H9 (cell line): ENCODE data around the gene SPEN. TPM values are rescaled to one million over a fixed set of nuclear protein-coding genes. Genes with fewer than 3 reads are reported as not detected.

Experiments
- DNase-seq: peaks from one replicate; pipeline ENCODE4 v3.0.0-alpha.2; 2017
- H2AFZ ChIP-seq: one replicate; pipeline ENCODE4 v1.6.1; 2013; ENCODE audit warnings: mild to moderate bottlenecking, low read length, control low read depth, moderate library complexity
- H2AK5ac ChIP-seq: 2 replicates; pipeline ENCODE4 v1.6.1; 2013; ENCODE audit warnings: low read length, control low read depth, mixed read lengths; ENCODE audit not compliant: insufficient read length
- H2BK120ac ChIP-seq: one replicate; pipeline ENCODE4 v1.6.1; 2013; ENCODE audit warnings: low read depth, mild to moderate bottlenecking, low read length, control low read depth, inconsistent platforms; ENCODE audit not compliant: poor library complexity, severe bottlenecking
- H2BK12ac ChIP-seq: 2 replicates; pipeline ENCODE4 v1.6.1; 2013; ENCODE audit warnings: low read length, control low read depth, mixed read lengths, low read depth; ENCODE audit not compliant: insufficient read length
- H2BK15ac ChIP-seq: 2 replicates; pipeline ENCODE4 v1.6.1; 2013; ENCODE audit warnings: low read depth, low read length, control low read depth
- H2BK20ac ChIP-seq: one replicate; pipeline ENCODE4 v1.6.1; 2013; ENCODE audit warnings: low read depth, mild to moderate bottlenecking, low read length, control low read depth, inconsistent platforms; ENCODE audit not compliant: poor library complexity, severe bottlenecking
- H2BK5ac ChIP-seq: 2 replicates; pipeline ENCODE4 v1.6.1; 2013; ENCODE audit warnings: low read length, control low read depth, mixed read lengths; ENCODE audit not compliant: insufficient read length
- H3K14ac ChIP-seq: 2 replicates; pipeline ENCODE4 v1.6.1; 2013; ENCODE audit warnings: low read length, control low read depth; ENCODE audit not compliant: insufficient read depth
- H3K18ac ChIP-seq: 2 replicates; pipeline ENCODE4 v1.6.1; 2013; ENCODE audit warnings: low read depth, mild to moderate bottlenecking, mixed read lengths, low read length, control low read depth; ENCODE audit not compliant: insufficient read length
- H3K23ac ChIP-seq: 2 replicates; pipeline ENCODE4 v1.6.1; 2013; ENCODE audit warnings: low read length, control low read depth, mixed read lengths, low read depth; ENCODE audit not compliant: insufficient read length
- H3K23me2 ChIP-seq: 2 replicates; pipeline ENCODE4 v1.6.1; 2013; ENCODE audit warnings: low read depth, mild to moderate bottlenecking, mixed read lengths, low read length, control low read depth; ENCODE audit not compliant: insufficient read length, poor library complexity, severe bottlenecking
- H3K27ac ChIP-seq: 2 replicates; pipeline ENCODE4 v1.5.1; 2013; ENCODE audit warnings: low read length, control low read depth, mixed read lengths, low read depth; ENCODE audit not compliant: insufficient read length
- H3K27me3 ChIP-seq: 2 replicates; pipeline ENCODE4 v1.6.1; 2013; ENCODE audit warnings: low read length, control low read depth, inconsistent platforms; ENCODE audit not compliant: insufficient read depth
- H3K4ac ChIP-seq: 2 replicates; pipeline ENCODE4 v1.6.1; 2013; ENCODE audit warnings: low read depth, mild to moderate bottlenecking, control low read depth, inconsistent platforms, low read length, moderate library complexity
- H3K4me1 ChIP-seq: 2 replicates; pipeline ENCODE4 v1.6.1; 2013; ENCODE audit warnings: low read length, control low read depth, inconsistent platforms; ENCODE audit not compliant: insufficient read depth
- H3K4me2 ChIP-seq: 2 replicates; pipeline ENCODE4 v1.6.1; 2013; ENCODE audit warnings: low read length, control low read depth, mixed read lengths; ENCODE audit not compliant: insufficient read length, insufficient read depth
- H3K56ac ChIP-seq: 2 replicates; pipeline ENCODE4 v1.6.1; 2013; ENCODE audit warnings: low read depth, mild to moderate bottlenecking, mixed read lengths, low read length, control low read depth; ENCODE audit not compliant: insufficient read length
- H3K79me1 ChIP-seq: 2 replicates; pipeline ENCODE4 v1.6.1; 2013; ENCODE audit warnings: low read depth, mild to moderate bottlenecking, moderate library complexity, low read length, control low read depth, inconsistent platforms; ENCODE audit not compliant: insufficient read depth, poor library complexity, severe bottlenecking
- H3K79me2 ChIP-seq: 2 replicates; pipeline ENCODE4 v1.6.1; 2013; ENCODE audit warnings: low read length, control low read depth, inconsistent platforms; ENCODE audit not compliant: insufficient read depth
- H3K9ac ChIP-seq: 2 replicates; pipeline ENCODE4 v1.6.1; 2013; ENCODE audit warnings: low read length, control low read depth, mixed read lengths; ENCODE audit not compliant: insufficient read length; ENCODE audit errors: extremely low read depth
- H3K9me3 ChIP-seq: one replicate; pipeline ENCODE4 v1.6.1; 2013; ENCODE audit warnings: low read depth, low read length, inconsistent platforms; ENCODE audit not compliant: control insufficient read depth
- H3T11ph ChIP-seq: one replicate; pipeline ENCODE4 v1.6.1; 2013; ENCODE audit warnings: mild to moderate bottlenecking, low read length, control low read depth, inconsistent platforms
- H4K20me1 ChIP-seq: one replicate; pipeline ENCODE4 v1.6.1; 2013; ENCODE audit not compliant: control insufficient read depth, insufficient read length, insufficient read depth
- H4K5ac ChIP-seq: 2 replicates; pipeline ENCODE4 v1.6.1; 2013; ENCODE audit warnings: low read depth, mild to moderate bottlenecking, mixed read lengths, low read length, control low read depth; ENCODE audit not compliant: insufficient read length
- H4K8ac ChIP-seq: replicated peaks from 2 replicates; pipeline ENCODE4 v1.6.1; 2013; ENCODE audit warnings: low read length, control low read depth, mixed read lengths, low read depth; ENCODE audit not compliant: insufficient read length
- H4K91ac ChIP-seq: 2 replicates; pipeline ENCODE4 v1.6.1; 2013; ENCODE audit warnings: low read depth, mild to moderate bottlenecking, moderate library complexity, mixed read lengths, low read length, control low read depth; ENCODE audit not compliant: insufficient read length
- H3K27ac Mint-ChIP-seq, 3 experiments: 2 replicates in 2 of 3; 3 replicates in 1 of 3; pipeline ENCODE4 v1.8.0; 2020 to 2021; ENCODE audit warnings: mixed read lengths in 3 of 3, mild to moderate bottlenecking in 1 of 3, moderate library complexity in 1 of 3
- H3K27me3 Mint-ChIP-seq: 2 replicates; pipeline ENCODE4 v1.8.0; 2021; ENCODE audit warnings: low read depth, mild to moderate bottlenecking, moderate library complexity, mixed read lengths
- H3K36me3 Mint-ChIP-seq, 3 experiments: 2 replicates in 2 of 3; 3 replicates in 1 of 3; pipeline ENCODE4 v1.8.0; 2020 to 2021; ENCODE audit warnings: low read depth in 3 of 3, mixed read lengths in 3 of 3; ENCODE audit not compliant: insufficient read depth in 1 of 3
- H3K4me1 Mint-ChIP-seq, 2 experiments: 2 replicates each; pipeline ENCODE4 v1.8.0; 2020; ENCODE audit warnings: mixed read lengths in 2 of 2
- H3K4me3 Mint-ChIP-seq, 2 experiments: 2 replicates in 1 of 2; 3 replicates in 1 of 2; pipeline ENCODE4 v1.8.0; 2020 to 2021; ENCODE audit warnings: mild to moderate bottlenecking in 2 of 2, mixed read lengths in 2 of 2, moderate library complexity in 1 of 2
- H3K9me3 Mint-ChIP-seq, 2 experiments: 2 replicates in 1 of 2; 3 replicates in 1 of 2; pipeline ENCODE4 v1.8.0; 2020; ENCODE audit warnings: mild to moderate bottlenecking in 2 of 2, mixed read lengths in 2 of 2, moderate library complexity in 1 of 2
- CTCF ChIP-seq: fragments of 200-600 bp; sonication (generic); conservative IDR thresholded peaks from 3 replicates; pipeline ENCODE4 v1.8.0; 2021; ENCODE audit warnings: antibody characterized with exemption, mild to moderate bottlenecking
- total RNA-seq: library from RNA; stranded (reverse); gene quantifications from 2 replicates; pipeline ENCODE4 v1.2.1, GENCODE V29; 2021

The SPEN gene
- total RNA-seq, 1 experiment from 2014 or later: 59.6 TPM

- no peak overlapping the region for H2BK20ac ChIP-seq
- H3K9me3 ChIP-seq: no peaks in the 10 kb centered on the region
- DNase-seq: no peak
- Mint-ChIP-seq H3K27me3 (no peaks in the 10 kb centered on the region), H3K36me3 (no peaks in the 10 kb centered on the region; a peak in 2 of 7 replicates), H3K27ac (no peak overlapping the region; a peak in 1 of 7 replicates), H3K4me1 (peaks cover 15 to 17% of the 10 kb centered on the region in 2 experiments), H3K9me3 (peaks cover 0 to 2% of the 10 kb centered on the region in 2 experiments; a peak in 2 of 5 replicates), H3K4me3 (no peak overlapping the region)
- H4K91ac ChIP-seq: no peak overlapping the region
- H3K14ac ChIP-seq: no peak overlapping the region
- no peak overlapping the region for H3K4me2 ChIP-seq
- peaks cover 3% of the 10 kb centered on the region; the same call in 1 of the 2 replicates for H3K4me1 ChIP-seq
- H4K20me1 ChIP-seq: no peaks in the 10 kb centered on the region
- no peak overlapping the region for H3K56ac ChIP-seq
- H2BK120ac ChIP-seq: no peak overlapping the region
- no peak overlapping the region for H2AFZ ChIP-seq
- no peak for TF ChIP-seq CTCF
- H3K79me1 ChIP-seq: no peaks in the 10 kb centered on the region
- no peaks in the 10 kb centered on the region for H3K27me3 ChIP-seq
- no peak overlapping the region for H2AK5ac ChIP-seq
- no peaks in the 10 kb centered on the region for H3K23me2 ChIP-seq
- H3K27ac ChIP-seq: no peak overlapping the region
- H3K23ac ChIP-seq: no peak overlapping the region
- no peak overlapping the region for H3K18ac ChIP-seq
- no peaks in the 10 kb centered on the region for H3K79me2 ChIP-seq
- H3K4ac ChIP-seq: no peak overlapping the region
- H3T11ph ChIP-seq: no peak overlapping the region
- H4K8ac ChIP-seq: no peak overlapping the region
- H2BK15ac ChIP-seq: no peak overlapping the region
- no peak overlapping the region for H2BK12ac ChIP-seq
- H3K9ac ChIP-seq: no peak overlapping the region
- no peak overlapping the region for H4K5ac ChIP-seq
- no peak overlapping the region for H2BK5ac ChIP-seq
Observed at GRCh38 chr1:15825800-15826199, 21.7 kb upstream of the SPEN start.
